Aorta (tissue), 5 donors: ENCODE data around the gene FAF1. TPM values are rescaled to one million over a fixed set of nuclear protein-coding genes. Genes with fewer than 3 reads are reported as not detected.
"Not testable (repeated sequence)": the region's sequence is repeated elsewhere in the genome, so short reads cannot be mapped to it uniquely, and the experiment has no call there.

Experiments
- ATAC-seq: fragments of 200-7000 bp; cut with Tn5 transposase; one replicate; pipeline ENCODE4 v1.9.1; 2022; ENCODE audit warnings: moderate library complexity; ENCODE audit not compliant: low FRiP score
- DNase-seq, 2 donors: peaks; one replicate each; pipeline ENCODE4 v3.0.0-alpha.2; 2020
- H3K27ac ChIP-seq, 2 donors: one replicate each; pipeline ENCODE4 v1.5.1; 2013; ENCODE audit warnings: low read length in 2 of 2, mild to moderate bottlenecking in 2 of 2, moderate library complexity in 2 of 2, control low read depth in 1 of 2, inconsistent platforms in 1 of 2, low read depth in 1 of 2
- H3K27me3 ChIP-seq, 2 donors: one replicate each; pipeline ENCODE4 v1.6.1; 2013; ENCODE audit warnings: control low read depth in 1 of 2, low read length in 1 of 2, mild to moderate bottlenecking in 1 of 2, moderate library complexity in 1 of 2; ENCODE audit not compliant: insufficient read depth in 2 of 2, control insufficient read depth in 1 of 2
- H3K36me3 ChIP-seq, 2 donors: one replicate each; pipeline ENCODE4 v1.6.1; 2013; ENCODE audit warnings: control low read depth in 1 of 2, low read length in 1 of 2, mild to moderate bottlenecking in 1 of 2; ENCODE audit not compliant: insufficient read depth in 2 of 2, control insufficient read depth in 1 of 2
- H3K4me1 ChIP-seq, 2 donors: one replicate each; pipeline ENCODE4 v1.6.1; 2013; ENCODE audit warnings: low read length in 2 of 2, control low read depth in 1 of 2, mild to moderate bottlenecking in 1 of 2, moderate library complexity in 1 of 2; ENCODE audit not compliant: insufficient read depth in 2 of 2, control insufficient read depth in 1 of 2
- H3K4me3 ChIP-seq, 2 donors: one replicate each; pipeline ENCODE4 v1.5.1; 2013; ENCODE audit warnings: low read length in 2 of 2, control low read depth in 1 of 2, mild to moderate bottlenecking in 1 of 2
- H3K9me3 ChIP-seq: one replicate; pipeline ENCODE4 v1.6.1; 2013; ENCODE audit warnings: mild to moderate bottlenecking, low read length; ENCODE audit not compliant: control insufficient read depth
- WGBS, 2 donors: extraction: QIAGEN DNeasy Blood & Tissue Kit; methylation state at CpG; one replicate each; pipeline ENCODE4 v1.1.7; 2013; 5-methylcytosine and 5-hydroxymethylcytosine counted together
- intact Hi-C, 2 donors: fragments of 100-400 bp; cut with DNase I; formaldehyde crosslinking; loops; one replicate each; pipeline versions ENCODE4 v1.14.2 to v1.15.0; 2022
- polyA plus RNA-seq, 2 donors: library from polyadenylated mRNA; stranded (reverse); fragments of 200-250 nt; gene quantifications; one replicate each; pipeline ENCODE4 v1.2.3, GENCODE V29; 2013
- total RNA-seq, 2 donors: library from RNA; stranded (reverse); fragmentation: NEBNext Ultra II Directional; extraction: Animal tissue kit (Norgen Biotek cat#: 25700); gene quantifications; one replicate each; pipeline ENCODE4 v1.2.1, GENCODE V29; 2021
- donor health status: healthy with polysubstance abuse.
- donor health status: Bipolar disorder and iron deficiency.
- donor health status: DM: no; HTN: no; CAD: no.
- donor health status: DM: no; HTN: no; CAD: no.
- donor health status: DM: yes; HTN: yes; CAD: no.

FAF1 gene
- total and polyA plus RNA-seq, 4 donors: 27.0 to 56.1 (median 43.0) TPM

DNA sequence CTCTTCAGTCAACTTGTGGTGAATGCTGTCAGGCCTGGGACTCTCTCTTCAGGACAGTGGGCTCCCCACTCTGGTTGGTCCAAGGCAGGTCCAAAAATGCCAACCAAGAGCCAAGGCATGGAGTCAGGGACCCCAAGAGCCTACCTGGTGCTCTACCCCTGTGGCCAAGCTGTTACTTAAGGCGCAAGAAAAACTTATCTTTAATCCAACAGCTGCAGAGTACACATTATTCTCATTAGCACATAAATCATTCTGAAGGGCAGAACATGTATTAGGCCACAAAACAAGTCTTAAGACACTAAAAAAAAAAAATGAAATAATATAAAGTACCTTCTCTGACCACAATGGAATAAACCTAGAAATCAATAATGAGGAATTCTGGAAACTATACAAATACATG lies 65.7 kb downstream of the FAF1 start:
- Histone ChIP-seq H3K27ac (no peak overlapping the region), H3K36me3 (no peaks in the 10 kb centered on the region), H3K9me3 (no peaks in the 10 kb centered on the region), H3K4me1 (no peaks in the 10 kb centered on the region), H3K27me3 (no peaks in the 10 kb centered on the region), H3K4me3 (no peak overlapping the region)
- DNase-seq (no peak), ATAC-seq (no peak)
- WGBS, 2 donors: 88 to 96% methylated on average over 1 of the region's 1 CpG
- intact Hi-C loops: no loop called here

DNA sequence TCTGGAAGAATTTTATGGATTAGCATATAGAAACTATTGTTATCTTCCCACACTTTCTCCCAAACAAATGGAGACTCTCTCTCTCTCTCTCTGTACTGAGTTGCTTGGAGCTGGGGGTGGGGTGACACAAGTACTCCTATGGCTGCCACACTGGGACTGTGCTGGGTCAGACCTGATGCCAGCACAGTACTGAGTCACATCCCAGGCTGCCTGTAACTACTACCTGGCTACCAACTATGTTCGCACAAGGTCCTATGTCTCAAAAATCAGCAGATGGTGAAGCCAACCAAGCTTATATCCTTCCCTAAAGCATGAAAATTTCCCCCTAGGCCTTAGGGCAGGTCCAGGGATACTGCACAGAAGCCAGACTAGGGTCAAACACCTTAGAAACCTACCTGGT lies 66.6 kb downstream of the FAF1 start:
- Histone ChIP-seq H3K4me1 (no peaks in the 10 kb centered on the region), H3K9me3 (no peaks in the 10 kb centered on the region), H3K4me3 (no peak overlapping the region), H3K27me3 (no peaks in the 10 kb centered on the region), H3K36me3 (no peaks in the 10 kb centered on the region), H3K27ac (no peak overlapping the region)
- ATAC-seq: no peak
- DNase-seq: no peak
- intact Hi-C loops: no loop called here
- 94 to 96% methylated on average over 1 of the region's 1 CpG for WGBS, 2 donors

DNA sequence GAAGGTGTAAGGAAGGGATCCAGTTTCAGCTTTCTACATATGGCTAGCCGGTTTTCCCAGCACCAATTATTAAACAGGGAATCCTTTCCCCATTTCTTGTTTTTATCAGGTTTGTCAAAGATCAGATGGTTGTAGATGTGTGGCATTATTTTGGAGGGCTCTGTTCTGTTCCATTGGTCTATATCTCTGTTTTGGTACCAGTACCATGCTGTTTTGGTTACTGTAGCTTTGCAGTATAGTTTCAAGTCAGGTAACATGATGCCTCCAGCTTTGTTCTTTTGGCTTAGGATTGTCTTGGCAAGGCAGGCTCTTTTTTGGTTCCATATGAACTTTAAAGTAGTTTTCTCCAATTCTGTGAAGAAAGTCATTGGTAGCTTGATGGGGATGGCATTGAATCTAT lies 72.5 kb downstream of the FAF1 start:
- H3K4me3 ChIP-seq, H3K4me1 ChIP-seq, H3K9me3 ChIP-seq, H3K27ac ChIP-seq, DNase-seq, H3K27me3 ChIP-seq, H3K36me3 ChIP-seq, ATAC-seq, intact Hi-C loops: not testable (repeated sequence)
- 95 to 100% methylated on average over 1 of the region's 1 CpG for WGBS, 2 donors

DNA sequence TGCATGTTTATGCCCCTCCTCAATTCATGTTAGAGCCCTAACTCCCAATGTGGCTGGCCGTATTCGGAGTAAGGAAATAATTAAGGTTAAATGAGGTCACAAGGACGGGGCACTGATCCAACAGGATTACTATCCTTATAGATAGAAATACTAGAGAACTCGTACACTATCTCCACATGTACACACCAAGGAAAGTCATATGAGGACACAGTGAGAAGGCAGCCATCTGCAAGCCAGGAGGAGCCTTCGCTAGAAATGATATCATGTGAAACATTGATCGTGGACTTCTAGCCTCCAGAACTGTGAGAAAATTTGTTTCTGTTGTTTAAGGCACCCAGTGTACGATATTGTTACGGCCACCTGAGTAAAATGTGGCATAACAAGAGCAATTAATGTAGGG lies 79.7 kb downstream of the FAF1 start:
- ATAC-seq: no peak

DNA sequence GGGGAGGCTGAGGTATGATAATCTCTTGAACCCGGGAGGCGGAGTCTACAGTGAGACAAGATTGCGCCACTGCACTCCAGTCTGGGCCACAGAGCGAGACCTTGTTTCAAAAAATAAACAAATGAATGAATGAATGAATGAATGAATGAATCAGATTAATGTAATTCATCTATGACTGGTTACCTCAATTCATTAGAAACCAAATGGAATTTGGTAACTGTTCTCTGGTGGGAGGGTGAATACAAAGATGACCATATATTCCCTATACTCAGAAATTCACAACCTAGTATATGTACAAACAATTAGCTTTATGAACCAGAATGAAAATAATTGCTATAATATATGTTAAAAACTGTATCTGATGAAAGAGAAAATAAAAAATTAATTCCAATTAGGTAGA lies 80.9 kb downstream of the FAF1 start:
- intact Hi-C loops: no loop called here
- WGBS, 2 donors: 95 to 98% methylated on average over 4 of the region's 4 CpGs
- no peaks in the 10 kb centered on the region for H3K9me3 ChIP-seq
- H3K4me1 ChIP-seq: no peaks in the 10 kb centered on the region
- ATAC-seq (no peak), DNase-seq (no peak)
- H3K27me3 ChIP-seq: no peaks in the 10 kb centered on the region
- H3K36me3 ChIP-seq: no peaks in the 10 kb centered on the region
- H3K4me3 ChIP-seq: no peak overlapping the region
- H3K27ac ChIP-seq: no peak overlapping the region

More for the DNA sequence above, 79.7 kb downstream of the FAF1 start:
- Histone ChIP-seq H3K36me3 (no peaks in the 10 kb centered on the region), H3K4me1 (no peaks in the 10 kb centered on the region), H3K27ac (no peak overlapping the region), H3K27me3 (no peaks in the 10 kb centered on the region), H3K4me3 (no peak overlapping the region), H3K9me3 (no peaks in the 10 kb centered on the region)
- intact Hi-C loops: no loop called here
- 87 to 89% methylated on average over 8 of the region's 8 CpGs for WGBS, 2 donors
- DNase-seq: no peak

DNA sequence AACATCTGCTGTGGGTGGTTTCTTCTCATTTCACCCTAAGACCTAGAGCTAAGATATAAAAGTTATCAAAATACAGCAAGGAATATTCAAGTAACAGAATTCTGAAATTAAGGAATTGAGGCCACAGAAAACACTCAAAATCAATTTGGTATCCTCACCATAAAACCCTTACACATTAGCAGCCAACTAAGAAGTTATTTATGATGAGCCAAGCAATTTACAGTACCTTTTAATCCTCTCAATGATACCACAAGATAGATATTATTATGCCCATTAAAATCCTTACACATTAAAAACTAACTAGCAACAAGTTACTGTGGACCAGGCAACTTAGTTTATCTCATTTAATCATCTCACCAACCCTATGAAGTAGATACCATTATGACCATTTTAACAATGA lies 81.6 kb downstream of the FAF1 start:
- H3K9me3 ChIP-seq: no peaks in the 10 kb centered on the region
- no peak overlapping the region for H3K27ac ChIP-seq
- no peaks in the 10 kb centered on the region for H3K4me1 ChIP-seq
- ATAC-seq (no peak), DNase-seq (no peak)
- H3K27me3 ChIP-seq: no peaks in the 10 kb centered on the region
- no peaks in the 10 kb centered on the region for H3K36me3 ChIP-seq
- H3K4me3 ChIP-seq: no peak overlapping the region
- intact Hi-C loops: no loop called here

DNA sequence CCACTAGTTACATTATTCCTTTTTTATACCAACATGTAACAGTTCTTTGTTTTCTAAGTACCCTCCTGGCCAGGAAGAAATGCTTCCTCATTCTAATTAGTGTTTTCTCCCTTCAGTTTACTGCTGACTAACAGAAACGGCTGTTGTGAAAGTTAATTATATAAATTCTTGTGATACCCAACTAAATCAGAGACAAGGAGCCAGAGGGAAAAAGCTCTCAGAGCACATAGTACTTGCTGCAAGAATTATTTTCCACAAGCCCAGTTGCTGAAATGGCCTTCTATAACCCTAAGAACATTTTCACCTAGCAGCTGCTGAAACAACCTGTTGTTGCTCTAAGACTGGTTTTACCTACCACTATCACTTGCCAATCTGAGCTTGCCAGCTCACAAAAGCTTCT lies 82.4 kb downstream of the FAF1 start:
- no peaks in the 10 kb centered on the region for H3K27me3 ChIP-seq
- no peak overlapping the region for H3K27ac ChIP-seq
- H3K36me3 ChIP-seq: no peaks in the 10 kb centered on the region
- 70 to 71% methylated on average over 1 of the region's 1 CpG for WGBS, 2 donors
- H3K9me3 ChIP-seq: no peaks in the 10 kb centered on the region
- no peak for DNase-seq
- H3K4me1 ChIP-seq: no peaks in the 10 kb centered on the region
- no peak for ATAC-seq
- intact Hi-C loops: no loop called here
- H3K4me3 ChIP-seq: no peak overlapping the region

DNA sequence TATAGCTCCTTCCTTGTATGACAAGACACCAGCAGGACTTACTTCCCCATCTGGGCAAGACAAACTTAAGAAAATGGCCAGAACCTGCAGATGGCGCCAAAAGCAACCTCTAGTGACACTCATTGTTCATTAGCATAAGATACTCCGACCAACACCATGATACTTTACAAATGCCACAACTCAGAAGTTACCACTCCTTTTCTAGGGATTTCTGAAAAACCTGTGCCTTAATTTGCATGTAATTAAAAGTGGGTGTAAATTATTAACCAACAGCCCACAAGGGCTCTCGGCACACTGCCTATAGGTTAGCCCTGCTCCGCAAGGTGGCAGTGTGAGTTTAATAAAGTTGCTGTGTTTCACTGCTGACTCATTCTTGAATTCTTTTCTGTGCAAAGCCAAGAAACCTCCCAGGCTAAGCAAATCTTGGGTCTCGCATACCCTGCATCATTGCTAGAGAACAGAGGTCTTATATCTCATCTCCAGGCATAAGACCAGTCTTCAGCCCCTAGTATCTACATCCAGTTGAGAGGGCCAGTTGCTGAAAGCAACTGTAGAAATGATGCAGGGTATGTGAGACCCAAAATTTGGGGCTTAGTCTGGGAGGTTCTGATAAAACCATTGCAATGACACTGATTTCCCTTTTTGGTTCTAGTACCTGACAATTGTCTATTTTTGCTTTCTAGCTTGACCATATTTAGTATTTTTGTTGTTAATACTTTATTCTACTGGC lies 86.4 kb downstream of the FAF1 start:
- no peak overlapping the region for H3K27ac ChIP-seq
- no peaks in the 10 kb centered on the region for H3K9me3 ChIP-seq
- H3K27me3 ChIP-seq: no peaks in the 10 kb centered on the region
- no peaks in the 10 kb centered on the region for H3K36me3 ChIP-seq
- 63 to 64% methylated on average over 5 of the region's 5 CpGs for WGBS, 2 donors
- intact Hi-C loops: loop anchor here in 1 of 2 donors (5.0 kb wide), 1 partner anchor 314 kb away; no protein-coding TSS in a partner anchor
- no peak overlapping the region for H3K4me3 ChIP-seq
- ATAC-seq (no peak), DNase-seq (peak in 1 of 2 donors; percentile 77)
- no peaks in the 10 kb centered on the region for H3K4me1 ChIP-seq

DNA sequence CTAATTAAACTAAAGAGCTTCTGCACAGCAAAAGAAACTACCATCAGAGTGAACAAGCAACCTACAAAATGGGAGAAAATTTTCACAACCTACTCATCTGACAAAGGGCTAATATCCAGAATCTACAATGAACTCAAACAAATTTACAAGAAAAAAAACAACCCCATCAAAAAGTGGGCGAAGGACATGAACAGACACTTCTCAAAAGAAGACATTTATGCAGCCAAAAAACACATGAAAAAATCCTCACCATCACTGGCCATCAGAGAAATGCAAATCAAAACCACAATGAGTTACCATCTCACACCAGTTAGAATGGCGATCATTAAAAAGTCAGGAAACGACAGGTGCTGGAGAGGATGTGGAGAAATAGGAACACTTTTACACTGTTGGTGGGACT lies 95.2 kb downstream of the FAF1 start:
- H3K4me1 ChIP-seq, H3K36me3 ChIP-seq, H3K27ac ChIP-seq, H3K4me3 ChIP-seq, DNase-seq, ATAC-seq, H3K27me3 ChIP-seq, intact Hi-C loops, H3K9me3 ChIP-seq: not testable (repeated sequence)
- 93 to 100% methylated on average over 2 to 3 of the region's 3 CpGs for WGBS, 2 donors
